NCI-H2171 treated with DMSO at 0.1 percent for 48 hours (cell line): ENCODE data around the gene CSNK2B.

Experiments used
- DNase-seq: peaks from one replicate; lab custom pipeline; 2025; lab: John Stamatoyannopoulos, UW

Gene CSNK2B

DNA sequence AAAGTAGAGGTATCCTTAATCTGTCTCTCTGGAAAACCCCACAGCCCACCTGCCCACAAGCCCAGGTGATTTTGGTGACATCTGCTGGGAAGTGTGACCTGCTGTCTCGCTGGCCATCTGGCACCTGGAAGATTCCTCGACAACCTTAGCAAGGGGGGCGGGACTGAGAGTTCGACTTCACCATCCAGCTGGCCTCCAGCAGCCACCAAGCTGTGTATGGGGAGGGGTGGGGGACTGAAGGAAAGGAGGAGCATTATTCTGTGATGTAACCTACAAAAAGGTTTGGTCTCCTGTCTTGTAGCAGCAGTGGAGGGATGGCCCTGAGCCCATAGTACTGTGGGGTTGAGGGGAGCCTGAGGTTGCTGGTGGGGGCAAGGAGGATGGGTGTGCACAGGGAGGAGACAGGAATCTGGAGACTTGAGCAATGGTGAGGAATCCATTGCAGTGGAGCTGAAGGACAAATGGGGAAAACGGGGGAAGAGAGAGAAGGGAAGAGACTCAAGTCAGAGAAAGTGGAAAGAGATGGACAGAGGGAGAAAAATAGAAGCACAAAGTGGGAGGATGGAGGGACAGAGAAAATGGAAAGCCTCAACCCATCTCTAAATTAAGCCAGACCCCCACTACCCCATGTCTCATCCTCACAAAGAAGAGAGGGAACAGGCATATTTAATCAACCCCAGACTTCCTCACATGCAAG, 44.8 kb downstream of the CSNK2B start:
- DNase-seq: peak; percentile 84

DNA sequence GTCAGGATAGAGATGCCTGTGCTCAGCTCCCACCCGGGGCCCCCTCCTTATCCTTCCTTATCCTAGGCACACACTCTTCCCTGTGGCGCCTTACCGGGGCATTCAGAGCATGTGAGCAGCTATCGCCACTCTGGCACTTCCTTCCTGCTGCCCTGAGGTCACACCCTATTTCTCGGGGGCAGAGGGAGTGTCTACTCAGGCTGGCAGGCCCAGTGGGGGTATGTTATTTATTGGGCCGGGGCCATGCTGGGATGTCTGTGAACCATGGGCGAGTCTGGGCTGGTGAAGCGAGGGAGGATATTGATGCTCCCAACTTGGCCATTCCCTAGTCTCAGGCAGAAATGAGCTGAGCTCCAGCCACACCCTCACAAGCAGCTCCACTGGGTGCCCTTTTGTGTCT, 45.4 kb downstream of the CSNK2B start:
- no peak for DNase-seq

DNA sequence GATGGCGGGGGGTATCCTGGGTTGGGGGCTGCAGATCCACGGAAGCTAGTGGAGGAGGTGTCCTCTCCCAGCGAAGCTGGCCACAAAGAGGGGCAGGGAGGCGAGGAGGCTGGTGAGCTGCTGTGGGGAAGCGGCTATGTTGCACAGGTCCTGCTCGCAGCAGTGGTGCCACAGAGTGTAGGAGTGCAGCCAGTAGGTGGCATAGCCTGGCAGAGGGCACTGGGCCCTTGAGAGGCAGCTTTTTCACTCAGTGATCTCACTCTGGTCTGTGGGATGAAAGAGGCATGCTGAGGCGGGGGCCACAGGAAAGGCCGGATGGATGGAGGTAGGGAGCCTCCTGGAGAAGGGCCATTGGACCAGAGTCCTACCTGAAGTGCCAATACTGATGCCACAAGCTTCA, 46.4 kb downstream of the CSNK2B start:
- no peak for DNase-seq

DNA sequence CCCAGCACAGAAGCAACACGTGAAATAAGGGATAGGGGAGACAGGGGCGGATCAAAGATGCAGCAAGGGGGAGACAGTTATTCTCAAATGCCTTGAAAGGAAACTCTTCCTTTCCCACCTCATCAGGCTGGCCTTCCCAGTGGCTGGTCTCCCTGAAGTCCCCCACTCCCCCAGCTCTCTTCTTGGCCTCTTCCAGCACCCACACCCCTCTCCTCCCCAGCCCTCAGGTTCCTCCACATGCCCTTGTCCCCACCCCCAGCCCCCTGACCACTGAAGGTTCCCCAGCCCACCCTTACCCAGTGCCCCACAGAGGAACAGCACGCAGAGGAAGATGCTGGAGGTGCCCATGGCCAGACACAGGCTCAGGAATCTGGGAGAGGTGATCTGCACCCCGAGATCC, 47.6 kb downstream of the CSNK2B start:
- DNase-seq: no peak

- DNase-seq: peak; percentile 24
These were observed 48.3 kb downstream of the CSNK2B start for GRCh38 chr6:31713991-31714684.

- peak; percentile 58 for DNase-seq
These were observed 49.4 kb downstream of the CSNK2B start, which contains the start of gene LY6G6D for GRCh38 chr6:31715022-31715958. Gene LY6G6D (plus strand): TSS chr6:31715348. CDS start chr6:31715356, 8 bp downstream.

DNA sequence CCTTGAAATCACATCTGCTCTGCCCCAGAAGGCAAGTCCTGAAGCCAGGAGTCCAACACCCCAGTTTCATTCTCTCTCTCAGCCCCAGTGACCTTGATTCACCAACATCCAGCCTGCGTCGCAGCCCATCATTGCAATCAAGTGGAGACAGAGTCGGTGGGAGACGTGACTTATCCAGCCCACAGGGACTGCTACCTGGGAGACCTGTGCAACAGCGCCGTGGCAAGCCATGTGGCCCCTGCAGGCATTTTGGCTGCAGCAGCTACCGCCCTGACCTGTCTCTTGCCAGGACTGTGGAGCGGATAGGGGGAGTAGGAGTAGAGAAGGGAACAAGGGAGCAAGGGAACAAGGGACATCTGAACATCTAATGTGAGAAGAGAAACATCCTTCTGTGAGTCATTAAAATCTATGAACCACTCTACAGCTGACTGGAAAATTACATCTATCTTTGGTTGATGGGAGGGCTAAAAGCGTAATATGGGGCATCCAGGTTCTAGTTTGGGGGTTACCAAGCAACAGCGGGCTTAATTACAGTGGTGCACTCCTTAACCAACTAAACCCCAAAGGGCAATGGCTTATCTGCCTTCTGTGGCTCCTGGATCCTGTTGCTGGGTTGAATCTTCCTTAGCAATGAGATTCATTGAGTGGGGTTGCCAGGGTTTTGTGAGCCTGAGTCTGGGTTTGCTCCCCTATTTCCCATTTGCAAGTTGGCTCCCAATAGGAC, 51.8 kb downstream of the CSNK2B start:
- DNase-seq: no peak

GRCh38 chr6:31718265-31718664, 52.4 kb downstream of the CSNK2B start:
- no peak for DNase-seq

DNA sequence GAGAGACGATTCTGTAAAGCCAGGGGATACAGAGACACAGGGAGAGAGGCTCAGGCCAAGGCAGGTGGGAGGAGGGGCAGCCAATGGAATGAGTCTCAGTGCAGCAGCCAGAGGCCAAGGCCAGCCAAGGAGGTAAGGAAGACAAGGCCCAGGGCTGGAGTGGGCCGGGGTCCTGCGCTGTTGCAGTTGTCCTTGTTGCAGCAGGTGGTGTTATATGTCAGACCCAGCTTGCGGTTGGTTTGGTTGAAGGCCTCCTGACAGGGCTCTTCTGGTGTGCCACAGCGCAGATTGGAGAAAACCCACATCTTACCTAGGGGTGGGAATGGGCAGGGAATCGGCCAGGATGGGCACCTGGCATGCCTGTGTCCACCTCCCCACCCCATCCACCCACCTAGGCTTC, 53.1 kb downstream of the CSNK2B start:
- no peak for DNase-seq
